GM13977 (cell line): ENCODE data around the gene HS3ST4.

Experiments
- DNase-seq: peaks from one replicate; pipeline ENCODE4 v3.0.0; 2012; ENCODE audit warnings: low spot score
- in situ Hi-C: fragments of 300-500 bp; cut with MboI; formaldehyde crosslinking; loops from one replicate; pipeline ENCODE4 v1.12.0; 2022; ENCODE audit warnings: low sequenced_read_pairs, low pct_unique_long_range_greater_than_20kb, mixed read lengths, inconsistent platforms; ENCODE audit not compliant: unreplicated experiment
- TF ChIP-seq, protein P1 (sequence below): IDR thresholded peaks from 2 replicates; pipeline ENCODE4 v1.5.1; 2012; ENCODE audit warnings: mild to moderate bottlenecking, control low read depth; ENCODE audit not compliant: insufficient read depth; ENCODE audit errors: extremely low read depth, missing control alignments

Gene HS3ST4

DNA sequence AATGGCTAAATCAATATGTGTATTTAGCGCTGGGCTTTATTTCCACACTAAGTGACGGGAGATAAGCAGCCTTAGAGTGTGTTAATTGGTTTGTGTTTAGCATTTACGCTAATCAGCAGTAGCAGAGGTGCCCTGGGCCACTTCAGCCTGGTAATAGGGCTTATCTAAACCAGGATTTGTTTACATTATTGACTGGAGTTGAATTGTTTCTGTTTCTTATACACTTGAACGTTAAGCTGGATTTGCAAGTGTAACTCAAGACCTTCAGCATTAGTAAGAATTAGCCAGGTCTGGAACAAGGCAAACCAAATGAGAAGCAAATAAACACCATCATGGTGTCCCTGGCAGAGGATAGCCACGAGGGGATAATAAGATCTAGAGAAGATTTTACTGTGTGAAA, 313.6 kb downstream of the HS3ST4 start:
- in situ Hi-C loops, result no loop called here
- TF ChIP-seq, protein P1, sequence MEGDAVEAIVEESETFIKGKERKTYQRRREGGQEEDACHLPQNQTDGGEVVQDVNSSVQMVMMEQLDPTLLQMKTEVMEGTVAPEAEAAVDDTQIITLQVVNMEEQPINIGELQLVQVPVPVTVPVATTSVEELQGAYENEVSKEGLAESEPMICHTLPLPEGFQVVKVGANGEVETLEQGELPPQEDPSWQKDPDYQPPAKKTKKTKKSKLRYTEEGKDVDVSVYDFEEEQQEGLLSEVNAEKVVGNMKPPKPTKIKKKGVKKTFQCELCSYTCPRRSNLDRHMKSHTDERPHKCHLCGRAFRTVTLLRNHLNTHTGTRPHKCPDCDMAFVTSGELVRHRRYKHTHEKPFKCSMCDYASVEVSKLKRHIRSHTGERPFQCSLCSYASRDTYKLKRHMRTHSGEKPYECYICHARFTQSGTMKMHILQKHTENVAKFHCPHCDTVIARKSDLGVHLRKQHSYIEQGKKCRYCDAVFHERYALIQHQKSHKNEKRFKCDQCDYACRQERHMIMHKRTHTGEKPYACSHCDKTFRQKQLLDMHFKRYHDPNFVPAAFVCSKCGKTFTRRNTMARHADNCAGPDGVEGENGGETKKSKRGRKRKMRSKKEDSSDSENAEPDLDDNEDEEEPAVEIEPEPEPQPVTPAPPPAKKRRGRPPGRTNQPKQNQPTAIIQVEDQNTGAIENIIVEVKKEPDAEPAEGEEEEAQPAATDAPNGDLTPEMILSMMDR, result no peak

DNA sequence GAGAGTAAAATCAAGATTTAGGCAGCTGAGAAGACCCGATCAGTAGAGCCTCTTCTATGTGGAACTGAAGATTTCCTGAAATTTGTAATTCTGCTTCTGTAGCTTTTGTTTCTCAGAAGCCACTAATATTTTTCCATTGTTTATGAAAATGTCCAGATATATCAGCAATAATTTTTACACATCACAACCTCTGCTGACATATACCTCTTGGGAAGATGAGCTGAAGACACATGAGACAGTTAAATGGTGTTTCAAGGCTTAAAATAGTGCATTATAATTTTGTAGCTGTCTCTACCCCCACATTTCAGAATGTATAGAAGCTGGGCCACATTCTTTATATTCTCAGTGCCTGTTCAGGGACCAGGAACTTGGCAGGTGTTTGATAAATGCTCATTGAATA, 320.6 kb downstream of the HS3ST4 start:
- in situ Hi-C loops, result no loop called here
- TF ChIP-seq, protein P1, result no peak
- no peak for DNase-seq

More for the DNA sequence above, 313.6 kb downstream of the HS3ST4 start:
- DNase-seq, result no peak

DNA sequence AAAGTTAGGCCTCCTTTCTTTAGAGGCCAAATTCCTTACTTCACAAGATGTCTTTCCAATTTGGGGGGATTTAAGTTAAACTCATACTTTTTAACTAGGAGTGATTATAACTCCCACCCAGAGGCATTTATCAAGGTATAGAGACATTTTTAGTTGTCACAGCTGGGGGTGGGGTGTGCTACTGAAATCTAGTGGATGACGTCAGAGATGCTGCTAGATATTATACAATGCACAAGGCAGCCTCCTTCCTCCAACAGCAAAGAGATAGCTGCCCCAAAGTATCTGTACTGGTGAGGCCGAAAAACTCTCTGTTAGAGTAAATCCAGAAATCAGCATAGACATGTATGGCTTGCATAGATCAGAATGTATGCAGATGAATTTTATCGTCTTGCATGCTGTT, 324.0 kb downstream of the HS3ST4 start:
- in situ Hi-C loops, result no loop called here
- TF ChIP-seq, protein P1, result no peak
- DNase-seq, result no peak

DNA sequence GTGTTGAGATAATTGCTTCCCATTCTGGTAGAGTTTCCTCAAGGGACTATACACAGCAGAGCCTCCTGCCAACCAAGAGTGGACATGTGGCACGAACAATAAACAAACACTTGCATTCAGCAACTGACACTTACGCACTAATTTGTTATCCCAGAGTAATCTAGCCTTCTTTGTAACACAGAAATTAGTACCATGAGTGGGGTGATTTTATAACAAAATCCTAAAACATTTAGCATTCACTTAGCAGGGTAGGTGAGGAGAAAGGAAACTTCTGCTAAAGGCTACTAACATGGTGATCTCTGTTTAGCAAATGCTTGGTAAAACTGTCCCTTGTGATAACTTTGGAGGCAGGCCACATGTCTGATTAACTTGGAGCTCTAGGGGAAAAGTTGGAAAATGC, 325.2 kb downstream of the HS3ST4 start:
- TF ChIP-seq, protein P1, result no peak
- no peak for DNase-seq
- in situ Hi-C loops, result no loop called here

DNA sequence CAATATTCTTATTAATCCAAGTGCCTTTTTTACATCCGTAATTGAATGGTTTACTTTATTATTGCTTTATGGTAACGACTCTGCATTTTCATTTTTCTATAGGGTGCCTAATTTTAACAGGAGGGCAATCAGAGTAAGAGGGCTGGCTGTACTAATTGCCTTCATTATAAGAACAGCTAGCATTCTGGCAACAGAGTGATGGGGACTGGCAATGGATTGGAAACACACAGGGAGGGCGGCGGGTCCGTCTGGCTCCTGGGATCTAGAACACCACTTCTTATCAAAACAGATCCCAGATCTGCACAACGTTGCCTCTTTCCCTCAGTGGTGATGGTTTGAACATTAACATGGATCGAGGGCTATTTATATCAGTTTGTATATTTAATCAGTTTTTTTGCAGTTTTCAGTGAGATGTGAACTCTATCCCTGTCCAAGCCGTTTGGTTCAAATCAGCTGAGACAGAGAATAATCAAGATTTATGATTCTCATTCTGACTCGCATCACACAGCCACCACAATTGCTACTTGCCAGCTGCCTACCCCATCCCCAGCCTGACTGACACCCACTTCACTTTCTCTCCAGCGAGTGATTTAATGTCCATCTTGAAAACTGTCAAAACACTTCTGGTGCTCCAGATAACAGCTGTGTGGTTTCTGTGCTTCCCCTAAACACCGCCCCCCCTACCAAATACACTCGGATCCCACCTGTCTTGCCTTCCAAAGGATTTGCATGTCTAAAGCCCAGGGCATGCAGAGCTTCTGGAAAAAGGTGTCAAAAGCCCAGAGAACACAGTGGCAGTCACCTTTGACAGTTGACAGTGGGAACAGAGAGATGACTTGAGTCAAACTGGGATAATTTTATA, 327.9 kb downstream of the HS3ST4 start:
- in situ Hi-C loops, result no loop called here
- no peak for DNase-seq
- TF ChIP-seq, protein P1, result no peak

DNA sequence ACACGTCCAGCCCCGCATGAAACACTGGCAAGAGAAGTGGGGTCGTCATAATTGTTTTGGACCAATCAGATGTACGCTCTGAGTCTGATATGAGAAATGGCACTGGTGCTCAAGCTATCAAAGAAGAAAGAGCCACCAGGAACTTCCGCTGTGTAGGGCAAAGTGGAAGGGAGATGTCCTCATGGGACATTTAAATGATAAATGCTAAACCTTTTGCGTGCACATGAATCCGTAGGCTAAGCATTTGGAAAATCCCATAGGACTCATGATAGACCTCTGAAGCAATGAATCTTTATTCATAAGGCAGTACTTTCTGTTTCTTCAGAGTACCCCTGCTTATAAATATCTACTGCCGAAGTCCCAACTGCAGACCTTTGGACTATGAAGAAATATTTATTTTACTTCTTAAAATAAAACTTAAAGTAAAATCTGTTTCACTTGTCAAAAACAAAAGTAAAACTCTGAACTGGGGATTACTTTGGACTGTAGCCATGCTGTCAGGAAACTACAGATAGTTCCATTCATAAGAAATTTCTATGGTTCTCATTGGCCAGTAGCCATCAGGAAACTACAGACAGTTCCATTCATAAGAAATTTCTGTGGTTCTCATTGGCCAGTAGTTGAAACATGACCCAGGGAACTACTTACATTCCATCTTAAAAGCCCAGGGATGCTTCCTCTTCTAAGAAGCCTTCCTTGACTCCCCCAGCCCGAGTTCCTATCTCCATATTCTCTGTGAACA, 335.1 kb downstream of the HS3ST4 start:
- TF ChIP-seq, protein P1, result no peak
- DNase-seq, result no peak
- in situ Hi-C loops, result no loop called here
